Urinary bladder (tissue), 4 donors: ENCODE results near the gene SNX24. TPM values are rescaled to one million over a fixed set of nuclear protein-coding genes. Genes with fewer than 3 reads are reported as not detected.

ENCODE experiments used
- DNase-seq: peaks from one replicate; pipeline ENCODE4 v3.0.0-alpha.2; 2015; ENCODE audit errors: extremely low spot score
- H3K27ac ChIP-seq: one replicate; pipeline ENCODE4 v1.5.1; 2013; ENCODE audit warnings: low read depth, mild to moderate bottlenecking, moderate library complexity
- H3K36me3 ChIP-seq: one replicate; pipeline ENCODE4 v1.6.1; 2013; ENCODE audit warnings: mild to moderate bottlenecking, moderate library complexity; ENCODE audit not compliant: insufficient read depth
- H3K4me1 ChIP-seq: one replicate; pipeline ENCODE4 v1.6.1; 2013; ENCODE audit warnings: mild to moderate bottlenecking, moderate library complexity; ENCODE audit not compliant: insufficient read depth
- H3K4me3 ChIP-seq: one replicate; pipeline ENCODE4 v1.5.1; 2013; ENCODE audit warnings: low read depth, low read length
- WGBS: extraction: QIAGEN DNeasy Blood & Tissue Kit; methylation state at CpG from one replicate; pipeline ENCODE4 v1.1.7; 2013; 5-methylcytosine and 5-hydroxymethylcytosine counted together
- polyA plus RNA-seq: library from polyadenylated mRNA; stranded (reverse); fragments of 200-250 nt; gene quantifications from one replicate; pipeline ENCODE4 v1.2.3, GENCODE V29; 2013
- total RNA-seq: library from RNA; depleted of rRNA; stranded (reverse); fragments of >200 nt; gene quantifications from one replicate; pipeline ENCODE4 v1.2.3, GENCODE V29; 2014
- donor health status: healthy with polysubstance abuse.
- donor health status: healthy.

The SNX24 gene
- total and polyA plus RNA-seq, 2 donors = 8.3 to 26.1 TPM

DNA sequence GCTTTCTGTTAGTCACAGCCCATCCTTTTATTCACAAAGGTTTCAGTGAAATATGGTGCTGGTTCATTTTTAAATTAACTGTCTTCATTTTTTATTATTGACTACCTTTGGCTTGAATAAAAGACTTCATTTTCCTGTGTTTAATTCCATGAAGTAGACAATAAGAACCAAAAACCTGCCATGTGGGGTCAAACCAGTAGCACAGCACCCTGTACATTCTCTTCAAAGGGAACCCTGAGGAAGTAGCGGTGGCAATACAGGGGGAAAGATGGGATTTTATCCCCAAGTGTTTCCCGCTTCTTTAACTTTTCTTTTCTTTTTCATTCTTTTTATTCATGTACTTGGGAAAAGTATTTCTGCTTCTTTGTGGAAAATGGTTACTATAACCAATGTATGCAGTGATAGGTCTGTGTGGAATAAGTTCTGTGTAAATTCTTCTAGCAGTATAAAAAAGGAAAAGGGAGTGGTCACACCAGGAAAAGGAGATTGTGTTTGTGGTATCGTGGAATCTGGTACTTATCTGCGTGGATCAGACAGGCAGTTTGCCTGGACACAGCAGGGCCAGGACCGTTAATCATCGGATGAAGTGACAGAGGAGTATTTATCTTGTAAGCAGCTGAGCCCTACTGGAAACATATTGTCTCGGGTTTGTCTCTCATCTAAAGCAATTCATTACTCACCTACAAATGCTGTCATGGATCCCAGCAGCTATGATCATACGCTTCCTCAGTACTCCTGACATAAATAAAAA, 96.9 kb downstream of the SNX24 start:
- no peak for DNase-seq

DNA sequence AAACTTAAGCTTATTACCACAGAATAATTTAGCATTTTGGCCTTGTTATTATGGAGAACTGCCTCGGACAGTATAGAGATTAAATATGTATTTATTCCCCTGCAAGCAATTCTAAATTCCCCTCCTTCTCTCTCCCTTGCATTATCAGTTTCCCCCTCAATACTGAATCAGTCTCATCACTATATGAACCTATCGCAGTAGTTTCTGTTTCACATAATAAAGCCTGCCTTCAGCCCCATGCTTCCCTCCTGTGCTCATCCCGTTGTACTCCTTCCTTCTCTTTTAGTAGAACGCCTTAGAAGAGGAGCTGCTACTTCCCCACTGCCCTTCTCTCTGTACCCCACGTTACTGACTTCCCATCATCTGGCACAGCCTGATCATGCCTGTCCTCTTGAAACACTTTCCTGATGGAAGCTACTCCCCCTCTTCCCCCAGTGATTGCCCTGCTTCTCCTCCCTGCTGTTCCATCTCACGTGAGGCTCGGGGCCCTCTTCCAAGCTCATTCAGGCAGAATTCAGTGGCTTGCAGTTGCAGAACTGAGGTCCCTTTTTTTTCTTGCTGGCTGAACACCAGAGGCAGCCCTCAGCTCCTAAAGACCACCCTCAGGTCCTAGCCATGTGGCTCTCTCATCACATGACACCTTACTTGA, 97.8 kb downstream of the SNX24 start:
- Histone ChIP-seq H3K36me3 (no peaks in the 10 kb centered on the region), H3K27ac (no peak overlapping the region), H3K4me1 (no peaks in the 10 kb centered on the region), H3K4me3 (no peak overlapping the region)
- WGBS = 49% methylated on average over 7 of the region's 7 CpGs
- no peak for DNase-seq

More for the DNA sequence above, 96.9 kb downstream of the SNX24 start:
- Histone ChIP-seq H3K27ac (no peak overlapping the region), H3K4me1 (no peaks in the 10 kb centered on the region), H3K4me3 (no peak overlapping the region), H3K36me3 (no peaks in the 10 kb centered on the region)
- 36% methylated on average over 8 of the region's 8 CpGs for WGBS

DNA sequence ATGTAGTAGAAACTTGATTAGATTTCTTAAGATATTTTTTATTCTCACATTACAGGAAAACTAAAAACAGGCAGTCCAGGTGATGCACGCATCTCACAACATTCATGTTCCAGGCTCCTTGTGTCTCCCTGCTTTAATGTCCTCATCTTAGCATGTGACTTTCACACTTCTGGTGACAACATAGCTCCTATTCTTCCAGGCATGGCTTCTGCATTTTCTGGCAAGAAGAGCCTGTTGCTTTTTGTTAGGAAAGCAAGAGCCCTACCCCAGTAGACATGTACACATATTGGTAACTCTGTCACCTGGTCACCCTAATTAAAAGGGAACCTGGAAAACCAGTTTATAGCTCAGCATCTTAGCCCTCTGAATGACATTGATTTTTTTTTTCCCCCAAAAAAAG, 98.6 kb downstream of the SNX24 start:
- WGBS = 95% methylated on average over 1 of the region's 1 CpG
- DNase-seq = no peak
- no peak overlapping the region for H3K27ac ChIP-seq
- H3K4me3 ChIP-seq = no peak overlapping the region
- no peaks in the 10 kb centered on the region for H3K36me3 ChIP-seq
- H3K4me1 ChIP-seq = no peaks in the 10 kb centered on the region

DNA sequence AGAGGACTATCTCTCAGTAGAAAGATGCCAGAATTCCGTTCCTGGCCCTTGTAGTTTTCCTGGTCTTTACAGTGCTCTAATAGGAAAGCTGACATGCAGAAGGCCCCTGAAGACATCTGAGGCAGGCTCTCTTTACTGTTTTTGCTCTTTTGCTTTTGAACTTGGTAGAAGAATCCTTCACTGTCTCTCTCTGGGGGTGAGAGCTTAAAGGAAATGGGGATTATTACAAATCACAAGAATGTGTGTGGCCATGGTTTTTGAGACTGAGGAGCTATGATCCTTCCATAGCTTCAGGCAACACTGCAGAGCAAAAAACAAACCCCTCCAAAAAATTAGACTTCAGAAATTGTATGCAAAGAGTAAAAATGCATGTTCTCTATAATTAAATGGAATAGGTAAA, 102.0 kb downstream of the SNX24 start:
- Histone ChIP-seq H3K27ac (no peak overlapping the region), H3K4me1 (no peaks in the 10 kb centered on the region), H3K36me3 (no peaks in the 10 kb centered on the region), H3K4me3 (no peak overlapping the region)
- 85% methylated on average over 1 of the region's 1 CpG for WGBS
- DNase-seq = no peak

DNA sequence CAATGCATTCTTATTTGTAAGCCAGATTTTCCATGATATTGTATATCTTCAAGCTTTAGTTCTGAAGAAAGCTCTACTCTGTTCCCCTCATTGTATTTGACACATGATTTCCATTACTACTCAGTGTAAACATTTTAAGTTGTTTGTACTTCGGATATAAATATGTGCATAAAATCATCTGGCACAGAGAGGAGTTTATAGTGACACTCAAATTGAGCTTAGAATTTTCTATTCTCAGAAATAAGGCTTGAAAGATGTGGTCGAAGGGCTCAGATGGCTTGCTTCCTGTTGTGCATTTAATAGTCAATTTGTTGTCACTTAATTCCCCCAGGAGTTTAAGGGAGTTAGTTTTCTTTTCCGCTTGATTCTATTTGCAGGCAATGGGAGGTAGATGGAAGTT, 102.4 kb downstream of the SNX24 start:
- WGBS = 59% methylated on average over 3 of the region's 3 CpGs
- H3K4me1 ChIP-seq = no peaks in the 10 kb centered on the region
- H3K4me3 ChIP-seq = no peak overlapping the region
- no peaks in the 10 kb centered on the region for H3K36me3 ChIP-seq
- no peak for DNase-seq
- H3K27ac ChIP-seq = no peak overlapping the region

DNA sequence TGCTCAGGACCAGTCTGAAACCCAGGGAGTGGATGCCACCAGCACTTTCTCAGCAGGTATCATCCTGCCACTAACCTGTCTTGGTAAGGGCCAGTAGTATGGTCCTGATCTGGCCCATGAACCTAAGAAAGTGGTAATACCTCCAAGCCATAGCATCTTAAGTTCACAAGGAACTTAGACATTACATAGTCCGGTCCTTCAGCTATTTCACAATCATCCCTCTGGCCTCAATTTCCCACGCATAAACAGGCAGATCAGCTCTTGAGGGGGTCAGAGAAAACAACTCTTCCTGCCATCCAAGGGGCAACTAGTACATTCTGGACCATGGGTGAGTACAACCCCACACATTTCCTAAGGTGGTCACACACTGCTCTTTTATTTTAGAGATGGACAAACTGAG, 102.9 kb downstream of the SNX24 start:
- Histone ChIP-seq H3K4me3 (no peak overlapping the region), H3K27ac (no peak overlapping the region), H3K36me3 (no peaks in the 10 kb centered on the region), H3K4me1 (no peaks in the 10 kb centered on the region)
- 90% methylated on average over 2 of the region's 2 CpGs for WGBS
- DNase-seq = no peak

DNA sequence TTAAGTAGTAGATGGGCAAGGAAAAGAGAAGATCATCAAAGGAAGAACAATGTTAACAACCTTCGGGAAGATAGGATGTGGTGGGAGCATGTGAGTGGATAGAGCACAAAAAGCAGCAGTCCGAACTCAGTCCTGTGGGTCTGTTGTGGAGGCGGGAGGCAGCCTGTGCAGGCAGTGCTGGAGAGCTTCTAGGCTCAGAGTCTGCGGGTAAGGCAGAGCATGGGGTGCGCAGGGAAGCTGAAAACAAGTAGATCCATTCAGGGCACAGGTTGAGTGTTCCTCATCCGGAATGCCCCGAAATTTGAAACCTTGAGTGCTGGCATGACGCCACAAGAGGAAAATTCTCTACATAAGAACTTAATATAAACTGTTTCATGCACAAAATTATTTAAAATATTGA, 106.2 kb downstream of the SNX24 start:
- H3K36me3 ChIP-seq = no peaks in the 10 kb centered on the region
- WGBS = 91% methylated on average over 8 of the region's 8 CpGs
- H3K4me3 ChIP-seq = no peak overlapping the region
- no peak overlapping the region for H3K27ac ChIP-seq
- no peak for DNase-seq
- H3K4me1 ChIP-seq = no peaks in the 10 kb centered on the region

DNA sequence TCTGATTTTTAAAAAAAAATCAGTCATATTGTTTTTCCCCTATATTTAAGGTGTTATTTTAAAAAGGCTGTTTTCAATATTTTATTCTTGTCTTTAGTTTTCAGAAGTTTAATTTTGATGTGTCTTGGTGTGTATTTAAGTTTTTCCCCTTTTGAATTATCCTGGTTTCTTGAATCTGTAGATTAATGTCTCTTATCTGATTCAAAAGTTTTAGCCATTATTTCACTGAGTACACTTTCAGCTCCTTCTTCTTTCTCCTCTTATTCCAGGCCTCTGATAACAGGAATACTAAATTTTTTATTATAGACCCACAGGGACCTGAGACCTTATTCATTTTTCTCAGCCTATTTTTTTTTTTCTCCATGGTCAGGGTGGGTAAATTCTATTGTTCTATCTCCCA, 109.3 kb downstream of the SNX24 start:
- Histone ChIP-seq H3K36me3 (no peaks in the 10 kb centered on the region), H3K4me1 (no peaks in the 10 kb centered on the region), H3K4me3 (no peak overlapping the region), H3K27ac (no peak overlapping the region)
- no peak for DNase-seq

DNA sequence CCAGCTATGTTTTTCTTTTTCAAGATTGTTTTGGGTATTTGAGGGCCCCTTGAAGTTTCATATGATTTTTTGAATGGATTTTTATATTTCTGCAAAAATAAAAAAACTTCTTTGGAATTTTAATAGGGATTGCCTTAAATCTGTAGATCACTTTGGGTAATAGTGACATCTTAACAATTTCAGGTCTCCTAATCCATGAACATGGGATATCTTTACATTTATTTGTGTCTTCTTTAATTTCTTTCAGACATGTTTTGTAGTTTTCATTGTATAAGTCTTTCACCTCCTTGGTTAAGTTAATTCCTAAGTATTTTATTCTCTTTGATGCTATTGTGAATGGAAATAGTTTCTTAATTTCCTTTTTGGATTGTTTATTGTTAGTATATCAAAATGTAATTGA, 112.0 kb downstream of the SNX24 start:
- Histone ChIP-seq H3K27ac (no peak overlapping the region), H3K4me1 (no peaks in the 10 kb centered on the region), H3K36me3 (no peaks in the 10 kb centered on the region), H3K4me3 (no peak overlapping the region)
- DNase-seq = no peak

DNA sequence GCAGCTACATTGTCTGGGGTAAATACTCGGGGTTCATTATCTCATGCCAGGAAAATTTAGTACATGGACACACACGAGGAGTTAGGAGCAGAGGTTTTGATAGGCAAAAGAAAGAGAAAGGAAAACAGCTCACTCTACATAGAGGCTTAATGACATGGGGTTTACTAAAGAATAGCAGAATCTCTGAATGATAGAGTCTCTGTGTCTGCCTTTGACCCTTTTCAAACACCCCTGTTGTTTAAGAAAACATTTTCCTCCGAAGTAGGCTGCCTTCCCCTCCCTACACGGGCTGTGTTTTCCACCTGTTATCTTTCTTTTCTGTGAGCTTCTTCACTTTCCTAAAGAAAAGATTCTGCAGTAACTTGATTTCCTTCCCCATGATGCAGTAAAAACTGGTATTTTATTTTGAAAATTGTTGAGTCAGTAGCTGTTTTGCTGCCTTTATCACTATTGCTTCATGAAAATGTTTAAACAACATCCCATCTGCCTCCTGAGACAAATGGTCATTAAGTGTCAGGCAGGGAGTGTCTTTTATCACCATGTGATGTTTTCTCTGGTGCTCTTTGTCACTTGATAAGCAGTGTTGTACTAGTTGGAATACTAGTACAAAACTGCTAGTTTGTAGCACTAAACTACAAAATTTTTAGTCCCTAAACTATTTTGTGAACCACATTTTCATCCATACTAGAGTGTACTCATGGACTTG, 114.5 kb downstream of the SNX24 start:
- 65% methylated on average over 4 of the region's 4 CpGs for WGBS
- Histone ChIP-seq H3K27ac (no peak overlapping the region), H3K4me3 (no peak overlapping the region), H3K36me3 (no peaks in the 10 kb centered on the region), H3K4me1 (no peaks in the 10 kb centered on the region)
- no peak for DNase-seq

DNA sequence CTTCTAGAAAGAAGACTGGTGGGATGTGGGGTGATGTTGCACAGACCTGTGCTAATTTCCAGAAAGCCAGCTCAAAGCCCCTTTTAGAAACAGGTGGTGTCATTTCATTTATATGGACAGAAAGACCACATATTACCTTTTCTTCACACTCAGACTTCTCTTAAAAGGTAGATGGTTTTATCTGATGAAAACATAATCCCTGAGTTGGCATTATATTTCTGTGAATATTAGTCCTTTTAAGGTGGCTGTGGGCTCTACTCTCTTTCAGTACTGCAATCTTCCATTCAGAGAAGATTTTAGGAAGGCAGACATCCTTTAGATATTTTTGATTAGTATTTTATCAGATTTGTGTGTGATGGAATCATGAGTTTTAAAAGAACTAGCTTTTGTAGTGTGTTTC, 117.9 kb downstream of the SNX24 start:
- Histone ChIP-seq H3K4me3 (no peak overlapping the region), H3K36me3 (no peaks in the 10 kb centered on the region), H3K4me1 (no peaks in the 10 kb centered on the region), H3K27ac (no peak overlapping the region)
- DNase-seq = no peak

DNA sequence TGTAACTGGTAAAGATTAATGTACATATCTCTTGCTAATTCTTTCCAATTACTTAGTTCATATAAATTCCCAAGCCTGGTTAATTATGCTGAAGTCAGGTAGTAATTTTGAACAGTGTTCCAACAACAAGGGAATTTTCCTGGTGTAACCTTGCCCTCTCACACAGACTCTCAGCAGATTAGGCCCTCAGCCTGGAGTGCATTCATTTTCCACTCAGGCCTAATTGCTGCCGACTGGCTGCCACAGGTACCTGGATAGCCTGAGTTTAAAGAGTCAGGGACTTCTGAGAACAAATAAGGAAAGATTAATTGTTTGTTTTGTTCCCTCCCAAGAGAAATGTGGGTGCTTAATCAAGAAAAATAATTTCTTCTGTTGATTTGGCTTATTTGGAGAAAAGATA, 119.7 kb downstream of the SNX24 start:
- 89% methylated on average over 1 of the region's 1 CpG for WGBS
- DNase-seq = no peak
- Histone ChIP-seq H3K4me3 (no peak overlapping the region), H3K27ac (no peak overlapping the region), H3K4me1 (no peaks in the 10 kb centered on the region), H3K36me3 (no peaks in the 10 kb centered on the region)

DNA sequence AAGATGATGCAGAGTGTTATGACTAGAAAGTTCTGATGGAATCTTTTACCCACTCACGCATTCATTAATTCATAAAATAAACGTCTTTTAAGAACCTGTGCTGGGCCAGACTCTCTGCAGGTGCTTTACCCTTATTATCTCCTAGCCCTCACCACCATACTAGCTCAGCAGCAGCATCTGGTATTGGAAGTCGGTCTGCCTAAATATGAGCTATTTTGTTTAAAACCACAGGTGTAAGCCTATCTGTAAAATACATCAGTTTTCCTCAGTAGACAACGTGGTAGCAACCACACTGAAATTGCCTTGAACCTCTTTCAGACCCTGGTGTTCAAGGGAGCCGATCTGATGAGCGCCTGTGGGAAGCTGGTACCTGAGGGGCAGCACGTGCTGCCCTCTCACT, 121.7 kb downstream of the SNX24 start:
- Histone ChIP-seq H3K4me1 (no peaks in the 10 kb centered on the region), H3K36me3 (no peaks in the 10 kb centered on the region), H3K27ac (no peak overlapping the region), H3K4me3 (no peak overlapping the region)
- no peak for DNase-seq
- 87% methylated on average over 7 of the region's 7 CpGs for WGBS

DNA sequence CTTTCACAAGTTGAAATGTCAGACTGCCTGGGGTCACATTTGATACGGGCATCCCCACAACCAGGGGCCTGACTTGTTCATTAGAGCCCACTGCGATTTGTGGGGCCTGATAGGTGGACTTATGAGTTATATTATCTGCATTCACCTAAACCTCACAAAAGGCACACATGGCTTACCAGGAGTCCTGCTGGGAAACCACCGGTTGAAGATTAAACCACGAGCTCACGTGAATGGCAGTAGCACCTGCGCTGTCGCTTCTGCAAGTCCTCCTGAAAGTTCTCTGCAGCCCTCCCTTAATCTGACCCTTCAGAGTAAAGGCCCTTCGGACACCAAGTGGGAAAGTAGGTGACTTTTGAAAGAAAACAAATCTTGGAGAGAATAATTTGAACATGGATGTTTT, 122.2 kb downstream of the SNX24 start:
- 92% methylated on average over 8 of the region's 8 CpGs for WGBS
- DNase-seq = no peak
- Histone ChIP-seq H3K4me1 (no peaks in the 10 kb centered on the region), H3K27ac (no peak overlapping the region), H3K36me3 (no peaks in the 10 kb centered on the region), H3K4me3 (no peak overlapping the region)
